ENCODE measurements around the gene PCDHB13.

PCDHB13 gene

DNA sequence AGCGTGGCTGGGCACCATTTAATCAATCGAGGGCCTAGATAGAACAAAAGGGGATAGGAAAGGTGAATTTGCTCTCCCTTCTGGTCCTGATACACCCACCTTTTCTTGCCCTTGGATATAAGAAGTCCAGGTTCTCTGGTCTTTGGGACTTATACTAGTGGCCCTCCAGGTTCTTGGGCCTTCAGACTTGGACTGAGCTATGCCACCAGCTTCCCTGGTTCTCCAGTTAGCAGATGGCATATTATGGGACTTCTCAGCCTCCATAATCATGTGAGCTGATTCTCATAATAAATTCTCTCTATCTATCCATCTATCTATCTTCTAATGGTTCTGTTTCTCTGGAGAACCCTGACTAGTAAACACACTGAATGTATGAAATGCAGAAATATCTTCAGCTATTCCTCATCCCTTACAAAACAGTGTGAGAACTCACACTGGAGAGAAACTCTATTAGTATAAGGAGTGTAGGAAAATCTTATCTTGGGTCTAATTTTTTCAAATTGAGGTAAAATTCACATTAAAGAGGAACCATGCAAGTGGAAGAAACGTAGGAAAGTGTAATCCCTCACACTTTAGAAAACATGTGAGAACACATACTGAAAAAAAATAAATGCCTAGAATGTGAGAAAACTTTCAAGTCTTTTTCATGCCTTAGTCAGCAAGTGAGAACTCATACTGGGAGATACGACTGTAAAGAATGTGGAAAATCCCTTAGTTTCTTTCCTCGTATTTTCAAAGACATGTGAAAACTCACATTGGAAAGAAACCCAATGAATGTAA lies 46.9 kb downstream of the PCDHB13 start:
- H3K4me3 ChIP-seq (ENCODE audit: control insufficient read depth, low read depth, low read length) = no peak overlapping the region
- DNase-seq (ENCODE audit: low read depth) = peak; percentile 14
- TF ChIP-seq, protein P1, sequence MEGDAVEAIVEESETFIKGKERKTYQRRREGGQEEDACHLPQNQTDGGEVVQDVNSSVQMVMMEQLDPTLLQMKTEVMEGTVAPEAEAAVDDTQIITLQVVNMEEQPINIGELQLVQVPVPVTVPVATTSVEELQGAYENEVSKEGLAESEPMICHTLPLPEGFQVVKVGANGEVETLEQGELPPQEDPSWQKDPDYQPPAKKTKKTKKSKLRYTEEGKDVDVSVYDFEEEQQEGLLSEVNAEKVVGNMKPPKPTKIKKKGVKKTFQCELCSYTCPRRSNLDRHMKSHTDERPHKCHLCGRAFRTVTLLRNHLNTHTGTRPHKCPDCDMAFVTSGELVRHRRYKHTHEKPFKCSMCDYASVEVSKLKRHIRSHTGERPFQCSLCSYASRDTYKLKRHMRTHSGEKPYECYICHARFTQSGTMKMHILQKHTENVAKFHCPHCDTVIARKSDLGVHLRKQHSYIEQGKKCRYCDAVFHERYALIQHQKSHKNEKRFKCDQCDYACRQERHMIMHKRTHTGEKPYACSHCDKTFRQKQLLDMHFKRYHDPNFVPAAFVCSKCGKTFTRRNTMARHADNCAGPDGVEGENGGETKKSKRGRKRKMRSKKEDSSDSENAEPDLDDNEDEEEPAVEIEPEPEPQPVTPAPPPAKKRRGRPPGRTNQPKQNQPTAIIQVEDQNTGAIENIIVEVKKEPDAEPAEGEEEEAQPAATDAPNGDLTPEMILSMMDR (conservative IDR thresholded peaks at IDR 0.05; ENCODE audit: control insufficient read depth, insufficient read depth, low read depth, low read length) = no peak

DNA sequence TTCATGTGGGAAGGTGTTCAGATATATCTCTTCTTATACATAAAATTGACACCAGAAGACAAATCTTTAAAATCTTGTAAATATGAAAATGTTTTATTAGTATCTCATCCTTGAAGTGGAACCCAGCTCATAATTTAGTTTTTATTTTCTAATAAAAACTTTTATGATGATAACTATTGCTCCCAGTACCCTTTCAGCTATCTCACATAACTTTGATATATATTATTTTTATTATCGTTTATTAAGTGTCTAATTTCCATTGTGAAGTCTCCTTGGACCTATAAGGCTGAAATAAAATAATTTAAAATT lies 47.5 kb downstream of the PCDHB13 start:
- TF ChIP-seq, protein P1 (conservative IDR thresholded peaks at IDR 0.05; ENCODE audit: control insufficient read depth, insufficient read depth, low read depth, low read length) = no peak
- no peak overlapping the region for H3K4me3 ChIP-seq (ENCODE audit: control insufficient read depth, low read depth, low read length)
- DNase-seq (ENCODE audit: low read depth) = no peak
